Measurements from ENCODE around the gene MT4. TPM values are rescaled to one million over a fixed set of nuclear protein-coding genes. Genes with fewer than 3 reads are reported as not detected.
A peak's percentile ranks its signal among the peaks of the same experiment; 100 is the strongest.

MT4 gene
- polyA plus RNA-seq, 1 experiment, result not detected

DNA sequence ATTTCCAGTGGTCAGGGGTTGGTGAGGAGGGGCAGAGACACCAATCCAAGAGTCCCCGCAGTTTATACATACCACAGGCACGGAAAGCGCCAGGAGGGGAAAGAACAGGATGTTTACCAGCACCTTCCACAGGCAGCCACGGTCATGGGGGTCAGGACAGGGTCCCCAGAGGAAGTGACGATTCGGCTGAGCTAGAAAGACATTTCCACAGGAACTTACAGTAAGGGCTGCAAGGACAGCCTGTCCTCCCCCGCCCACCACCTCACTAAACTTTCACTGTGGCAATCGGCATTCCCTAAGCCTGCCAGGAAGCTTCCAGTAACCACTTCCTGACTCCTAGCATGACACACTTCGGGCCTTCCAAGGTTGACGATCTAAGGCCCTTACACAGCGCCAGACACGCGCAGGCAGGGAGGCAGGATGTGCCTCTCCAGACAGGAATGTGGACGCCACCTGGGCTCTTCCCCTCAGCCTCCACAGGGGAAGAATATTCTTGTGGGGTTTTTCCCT is 42.3 kb downstream of the MT4 start:
- POLR2A ChIA-PET, result interaction anchor here (0.9 to 1.0 kb wide), 2 partner anchors 11 to 19 kb away, joined by 4 to 9 read pairs; partner anchors contain the start of gene MT1E
- peak; percentile 96 for DNase-seq (ENCODE audit: low read depth)
- CTCF ChIA-PET, result interaction anchor here (1.1 to 7.8 kb wide), 5 partner anchors 16 to 95 kb away, joined by 3 to 100 read pairs (median 3); partner anchors contain the start of gene MT1E
- H3K27me3 ChIP-seq (ENCODE audit: control insufficient read depth, insufficient read depth, low read length), result no peaks in the 10 kb centered on the region
- TF ChIP-seq, protein P1, sequence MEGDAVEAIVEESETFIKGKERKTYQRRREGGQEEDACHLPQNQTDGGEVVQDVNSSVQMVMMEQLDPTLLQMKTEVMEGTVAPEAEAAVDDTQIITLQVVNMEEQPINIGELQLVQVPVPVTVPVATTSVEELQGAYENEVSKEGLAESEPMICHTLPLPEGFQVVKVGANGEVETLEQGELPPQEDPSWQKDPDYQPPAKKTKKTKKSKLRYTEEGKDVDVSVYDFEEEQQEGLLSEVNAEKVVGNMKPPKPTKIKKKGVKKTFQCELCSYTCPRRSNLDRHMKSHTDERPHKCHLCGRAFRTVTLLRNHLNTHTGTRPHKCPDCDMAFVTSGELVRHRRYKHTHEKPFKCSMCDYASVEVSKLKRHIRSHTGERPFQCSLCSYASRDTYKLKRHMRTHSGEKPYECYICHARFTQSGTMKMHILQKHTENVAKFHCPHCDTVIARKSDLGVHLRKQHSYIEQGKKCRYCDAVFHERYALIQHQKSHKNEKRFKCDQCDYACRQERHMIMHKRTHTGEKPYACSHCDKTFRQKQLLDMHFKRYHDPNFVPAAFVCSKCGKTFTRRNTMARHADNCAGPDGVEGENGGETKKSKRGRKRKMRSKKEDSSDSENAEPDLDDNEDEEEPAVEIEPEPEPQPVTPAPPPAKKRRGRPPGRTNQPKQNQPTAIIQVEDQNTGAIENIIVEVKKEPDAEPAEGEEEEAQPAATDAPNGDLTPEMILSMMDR (IDR thresholded peaks at IDR 0.05; ENCODE audit: insufficient read depth, low read depth, low read length), result no peak
- peak overlapping the region; percentile 8 for H3K4me3 ChIP-seq (ENCODE audit: low read depth, low read length)
- H3K36me3 ChIP-seq (ENCODE audit: control insufficient read depth, insufficient read depth, low read length), result no peaks in the 10 kb centered on the region

DNA sequence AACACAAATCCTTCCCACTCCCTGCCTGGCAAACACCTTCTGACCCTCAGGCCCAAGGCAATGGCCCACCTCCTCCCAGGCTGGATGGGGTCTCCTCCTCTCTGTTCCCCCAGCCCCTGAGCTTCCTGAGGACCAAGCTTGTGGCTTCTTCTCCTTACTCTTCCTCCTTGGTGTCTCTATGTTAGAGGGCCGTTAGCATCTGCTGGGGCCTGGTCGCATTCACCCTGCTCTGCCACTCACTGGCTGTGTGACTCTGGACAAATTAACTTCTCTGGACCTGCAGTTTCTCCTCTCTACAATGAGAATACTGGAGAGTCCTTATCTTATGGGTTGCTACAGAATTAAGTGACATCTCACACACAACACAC is 42.8 kb downstream of the MT4 start:
- ChIA-PET POLR2A (interaction anchor here (1.0 kb wide), 1 partner anchor 18 kb away, joined by 9 read pairs; the partner anchor contains the start of gene MT1E), CTCF (interaction anchor here (1.1 to 7.8 kb wide), 2 partner anchors 23 to 95 kb away, joined by 3 to 100 read pairs; no protein-coding TSS in a partner anchor)
- TF ChIP-seq, protein P1 (IDR thresholded peaks at IDR 0.05; ENCODE audit: insufficient read depth, low read depth, low read length), result no peak
- peak overlapping the region; percentile 38 for H3K4me3 ChIP-seq (ENCODE audit: low read depth, low read length)
- no peaks in the 10 kb centered on the region for H3K36me3 ChIP-seq (ENCODE audit: control insufficient read depth, insufficient read depth, low read length)
- no peak for DNase-seq (ENCODE audit: low read depth)
- no peaks in the 10 kb centered on the region for H3K27me3 ChIP-seq (ENCODE audit: control insufficient read depth, insufficient read depth, low read length)

DNA sequence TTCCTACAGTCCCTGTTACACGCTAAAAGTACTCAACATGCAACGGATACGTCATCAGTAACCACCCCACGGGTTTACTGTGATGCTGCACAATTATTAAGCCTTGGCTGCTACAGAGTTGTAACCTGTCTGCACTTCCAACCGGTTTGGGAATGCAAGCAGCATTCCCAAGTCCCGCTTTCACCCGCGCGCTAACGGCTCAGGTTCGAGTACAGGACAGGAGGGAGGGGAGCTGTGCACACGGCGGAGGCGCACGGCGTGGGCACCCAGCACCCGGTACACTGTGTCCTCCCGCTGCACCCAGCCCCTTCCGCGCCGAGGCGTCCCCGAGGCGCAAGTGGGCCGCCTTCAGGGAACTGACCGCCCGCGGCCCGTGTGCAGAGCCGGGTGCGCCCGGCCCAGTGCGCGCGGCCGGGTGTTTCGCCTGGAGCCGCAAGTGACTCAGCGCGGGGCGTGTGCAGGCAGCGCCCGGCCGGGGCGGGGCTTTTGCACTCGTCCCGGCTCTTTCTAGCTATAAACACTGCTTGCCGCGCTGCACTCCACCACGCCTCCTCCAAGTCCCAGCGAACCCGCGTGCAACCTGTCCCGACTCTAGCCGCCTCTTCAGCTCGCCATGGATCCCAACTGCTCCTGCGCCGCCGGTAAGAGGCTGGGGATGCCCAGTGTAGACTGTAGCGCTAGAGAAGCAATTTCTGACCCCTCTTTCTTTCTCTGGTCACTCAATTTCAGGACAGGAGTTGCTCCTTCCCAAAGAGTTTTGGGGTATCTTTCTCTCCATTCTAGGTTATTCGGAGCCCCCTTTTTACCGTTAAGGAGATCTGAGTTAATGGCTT is 43.4 kb downstream of the MT4 start, which contains the start of gene MT2A:
TSS of gene MT2A (plus strand) at position 542 of the 833 bp plus-strand sequence. CDS start at position 614, 72 bp downstream.
- POLR2A ChIA-PET, result interaction anchor here (0.5 to 1.1 kb wide), 5 partner anchors 10 to 159 kb away, joined by 4 to 6 read pairs (median 5); partner anchors contain the start of gene MT1E
- TF ChIP-seq, protein P1 (IDR thresholded peaks at IDR 0.05; ENCODE audit: insufficient read depth, low read depth, low read length), result no peak
- CTCF ChIA-PET, result interaction anchor here (0.9 to 1.0 kb wide), 2 partner anchors 36 to 93 kb away, joined by 4 to 5 read pairs; no protein-coding TSS in a partner anchor
- Histone ChIP-seq H3K4me3 (ENCODE audit: low read depth, low read length) (peak within 1 kb of the TSS; percentile 84), H3K27me3 (ENCODE audit: control insufficient read depth, insufficient read depth, low read length) (no peaks in the 10 kb centered on the region), H3K36me3 (ENCODE audit: control insufficient read depth, insufficient read depth, low read length) (no peaks in the 10 kb centered on the region)
- peak; percentile 79 for DNase-seq (ENCODE audit: low read depth)

DNA sequence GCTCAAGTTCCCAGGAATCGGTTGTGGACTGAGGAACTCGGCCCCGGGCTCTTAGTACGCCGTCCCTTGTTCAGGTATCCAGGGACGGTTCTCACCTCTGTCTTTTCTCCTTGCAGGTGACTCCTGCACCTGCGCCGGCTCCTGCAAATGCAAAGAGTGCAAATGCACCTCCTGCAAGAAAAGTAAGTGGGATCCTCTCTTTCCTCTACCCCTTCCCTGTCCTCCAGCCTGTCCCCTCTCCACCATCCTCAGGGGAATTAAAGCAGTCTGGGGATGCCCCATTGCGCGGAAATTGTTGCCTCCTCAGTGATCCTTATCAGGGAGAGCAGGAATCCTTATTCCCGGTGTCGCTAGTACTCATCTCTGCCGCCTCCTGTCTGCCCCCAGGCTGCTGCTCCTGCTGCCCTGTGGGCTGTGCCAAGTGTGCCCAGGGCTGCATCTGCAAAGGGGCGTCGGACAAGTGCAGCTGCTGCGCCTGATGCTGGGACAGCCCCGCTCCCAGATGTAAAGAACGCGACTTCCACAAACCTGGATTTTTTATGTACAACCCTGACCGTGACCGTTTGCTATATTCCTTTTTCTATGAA is 44.1 kb downstream of the MT4 start:
- Histone ChIP-seq H3K27me3 (ENCODE audit: control insufficient read depth, insufficient read depth, low read length) (no peaks in the 10 kb centered on the region), H3K4me3 (ENCODE audit: low read depth, low read length) (peak overlapping the region; percentile 84), H3K36me3 (ENCODE audit: control insufficient read depth, insufficient read depth, low read length) (no peaks in the 10 kb centered on the region)
- POLR2A ChIA-PET, result interaction anchor here (1.0 to 1.1 kb wide), 2 partner anchors 17 to 158 kb away, joined by 5 to 6 read pairs; partner anchors contain the start of gene MT1E
- no peak for DNase-seq (ENCODE audit: low read depth)
- TF ChIP-seq, protein P1 (IDR thresholded peaks at IDR 0.05; ENCODE audit: insufficient read depth, low read depth, low read length), result 0 out of 2 replicates have a peak, but pooled peaks have one; percentile 2
- CTCF ChIA-PET, result interaction anchor here (0.9 to 1.9 kb wide), 5 partner anchors 20 to 93 kb away, joined by 4 to 9 read pairs (median 4); no protein-coding TSS in a partner anchor

Data from BJ (cell line).